HG03439 (cell line): ENCODE data around the gene EME2.
"Not testable (repeated sequence)": the region's sequence is repeated elsewhere in the genome, so short reads cannot be mapped to it uniquely, and the experiment has no call there.

Experiments used
- ATAC-seq: cut with Tn5 transposase; IDR thresholded peaks from one replicate; pipeline ENCODE4 v1.9.1; 2021; ENCODE audit warnings: mild to moderate bottlenecking, moderate library complexity; ENCODE audit not compliant: unreplicated experiment

EME2 gene

GRCh38 chr16:1790611-1791255 lies 18.1 kb downstream of the EME2 start:
- no peak for ATAC-seq

GRCh38 chr16:1791256-1791942 lies 18.8 kb downstream of the EME2 start:
- no peak for ATAC-seq

GRCh38 chr16:1791943-1792812 lies 19.6 kb downstream of the EME2 start:
- ATAC-seq, result no peak

GRCh38 chr16:1792836-1793577 lies 20.4 kb downstream of the EME2 start:
- no peak for ATAC-seq

GRCh38 chr16:1793578-1794220 lies 21.1 kb downstream of the EME2 start, which contains the start of gene IGFALS:
Gene IGFALS, minus strand, starts transcription at chr16:1793705. Its CDS starts 53 bp downstream, at chr16:1793652.
- no peak for ATAC-seq

- ATAC-seq, result no peak
Measured at GRCh38 chr16:1794221-1794871, 21.7 kb downstream of the EME2 start.

- ATAC-seq, result no peak
Measured at GRCh38 chr16:1794908-1795666, 22.5 kb downstream of the EME2 start.

- not testable (repeated sequence) for ATAC-seq
Measured at GRCh38 chr16:1799263-1799662, 26.7 kb downstream of the EME2 start.

GRCh38 chr16:1800701-1801100 lies 28.1 kb downstream of the EME2 start:
- no peak for ATAC-seq

GRCh38 chr16:1807626-1808025 lies 35.0 kb downstream of the EME2 start:
- ATAC-seq, result no peak

- no peak for ATAC-seq
Measured at GRCh38 chr16:1808691-1809090, 36.1 kb downstream of the EME2 start.

GRCh38 chr16:1809281-1809801 lies 36.7 kb downstream of the EME2 start:
- no peak for ATAC-seq

GRCh38 chr16:1810106-1810505 lies 37.5 kb downstream of the EME2 start:
- no peak for ATAC-seq

GRCh38 chr16:1810536-1810935 lies 37.9 kb downstream of the EME2 start:
- ATAC-seq, result no peak

GRCh38 chr16:1812732-1813163 lies 40.1 kb downstream of the EME2 start:
- no peak for ATAC-seq

GRCh38 chr16:1815461-1815860 lies 42.9 kb downstream of the EME2 start:
- no peak for ATAC-seq

GRCh38 chr16:1816396-1817275 lies 44.0 kb downstream of the EME2 start:
- no peak for ATAC-seq

- no peak for ATAC-seq
Measured at GRCh38 chr16:1817276-1817589, 44.6 kb downstream of the EME2 start.
